RWPE1 (cell line): Measurements from ENCODE around the gene ALDH1L1.
A peak's percentile ranks its signal among the peaks of the same experiment; 100 is the strongest.

Source experiments
- CTCF ChIA-PET: fragments of 350-600 bp; sonication (Branson Sonifier 250); formaldehyde crosslinking; extraction: SDS; loops from one replicate; lab custom pipeline; 2021; lab: Yijun Ruan, JAX
- POLR2A ChIA-PET: fragments of 400-600 bp; formaldehyde crosslinking; extraction: SDS; loops from one replicate; lab custom pipeline; 2020; ENCODE audit warnings: antibody characterized with exemption; ENCODE audit not compliant: low non-redundant PET; lab: Yijun Ruan, JAX
- DNase-seq: peaks from one replicate; pipeline ENCODE4 v3.0.0; 2012; ENCODE audit warnings: low spot score
- H3K27ac ChIP-seq: fragments of 450-650 bp; 2 replicates; pipeline ENCODE4 v1.5.1; 2017
- TF ChIP-seq, protein P1 (sequence below): fragments of 450-650 bp; conservative IDR thresholded peaks from 2 replicates; pipeline ENCODE4 v1.5.1; 2017; ENCODE audit warnings: low read depth, mild to moderate bottlenecking

ALDH1L1 gene

GRCh38 chr3:126060613-126061145 lies 119.7 kb downstream of the ALDH1L1 start:
- H3K27ac ChIP-seq: no peak overlapping the region
- ChIA-PET CTCF (no interaction called here), POLR2A (no interaction called here)
- DNase-seq: no peak
- TF ChIP-seq, protein P1, sequence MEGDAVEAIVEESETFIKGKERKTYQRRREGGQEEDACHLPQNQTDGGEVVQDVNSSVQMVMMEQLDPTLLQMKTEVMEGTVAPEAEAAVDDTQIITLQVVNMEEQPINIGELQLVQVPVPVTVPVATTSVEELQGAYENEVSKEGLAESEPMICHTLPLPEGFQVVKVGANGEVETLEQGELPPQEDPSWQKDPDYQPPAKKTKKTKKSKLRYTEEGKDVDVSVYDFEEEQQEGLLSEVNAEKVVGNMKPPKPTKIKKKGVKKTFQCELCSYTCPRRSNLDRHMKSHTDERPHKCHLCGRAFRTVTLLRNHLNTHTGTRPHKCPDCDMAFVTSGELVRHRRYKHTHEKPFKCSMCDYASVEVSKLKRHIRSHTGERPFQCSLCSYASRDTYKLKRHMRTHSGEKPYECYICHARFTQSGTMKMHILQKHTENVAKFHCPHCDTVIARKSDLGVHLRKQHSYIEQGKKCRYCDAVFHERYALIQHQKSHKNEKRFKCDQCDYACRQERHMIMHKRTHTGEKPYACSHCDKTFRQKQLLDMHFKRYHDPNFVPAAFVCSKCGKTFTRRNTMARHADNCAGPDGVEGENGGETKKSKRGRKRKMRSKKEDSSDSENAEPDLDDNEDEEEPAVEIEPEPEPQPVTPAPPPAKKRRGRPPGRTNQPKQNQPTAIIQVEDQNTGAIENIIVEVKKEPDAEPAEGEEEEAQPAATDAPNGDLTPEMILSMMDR: no peak

GRCh38 chr3:126058666-126059065 lies 121.7 kb downstream of the ALDH1L1 start:
- TF ChIP-seq, protein P1: no peak
- peak overlapping the region; percentile 84 for H3K27ac ChIP-seq
- ChIA-PET CTCF (interaction anchor here (0.7 kb wide), 1 partner anchor 85 kb away, joined by 3 read pairs; no protein-coding TSS in a partner anchor), POLR2A (no interaction called here)
- DNase-seq: no peak

GRCh38 chr3:126057936-126058335 lies 122.5 kb downstream of the ALDH1L1 start:
- CTCF ChIA-PET: no interaction called here
- TF ChIP-seq, protein P1: no peak
- POLR2A ChIA-PET: no interaction called here
- no peak for DNase-seq
- H3K27ac ChIP-seq: peak overlapping the region; percentile 84

DNA sequence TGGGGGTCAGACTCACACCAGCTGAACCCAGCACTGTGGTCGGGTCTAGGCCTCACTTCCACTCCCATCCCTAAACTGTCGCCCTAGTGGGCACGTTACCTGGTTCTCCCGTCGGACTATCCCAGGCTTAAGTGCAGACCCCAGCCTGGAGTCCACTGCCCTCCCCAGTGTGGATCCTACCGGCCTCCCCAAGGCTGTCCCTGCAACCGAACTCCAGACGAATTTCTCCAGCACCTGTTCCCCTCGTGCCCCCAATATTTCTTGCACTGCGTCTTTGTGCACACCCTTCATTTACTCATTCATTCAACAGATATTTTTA lies 122.9 kb downstream of the ALDH1L1 start:
- peak overlapping the region; percentile 84 for H3K27ac ChIP-seq
- CTCF ChIA-PET: no interaction called here
- TF ChIP-seq, protein P1: no peak
- POLR2A ChIA-PET: no interaction called here
- no peak for DNase-seq

GRCh38 chr3:126056681-126057500 lies 123.5 kb downstream of the ALDH1L1 start:
- DNase-seq: peak; percentile 55
- ChIA-PET CTCF (no interaction called here), POLR2A (no interaction called here)
- H3K27ac ChIP-seq: peak overlapping the region; percentile 84
- TF ChIP-seq, protein P1: no peak

DNA sequence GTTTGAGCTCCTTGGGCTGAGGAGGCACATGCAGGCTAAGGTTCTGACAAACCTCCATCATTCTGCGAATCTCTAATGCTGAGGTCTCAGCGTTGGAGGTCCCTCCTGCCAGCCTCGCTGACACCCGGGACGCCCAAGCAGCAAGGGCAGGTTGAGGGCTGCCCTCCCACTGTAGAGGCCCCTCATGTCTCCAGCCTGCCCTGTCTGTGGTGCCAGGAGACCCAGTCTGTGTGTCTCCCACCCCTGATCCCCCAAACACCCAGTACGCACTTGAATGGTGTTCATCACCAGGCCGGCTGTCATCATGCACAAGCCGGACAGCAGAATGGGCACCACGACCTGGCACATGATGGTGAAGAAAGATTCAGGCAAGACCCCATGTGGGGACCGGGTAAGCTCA lies 124.3 kb downstream of the ALDH1L1 start:
- POLR2A ChIA-PET: no interaction called here
- no peak for DNase-seq
- TF ChIP-seq, protein P1: no peak
- CTCF ChIA-PET: interaction anchor here (0.6 kb wide), 1 partner anchor 367 kb away, joined by 4 read pairs; no protein-coding TSS in a partner anchor
- peak overlapping the region; percentile 84 for H3K27ac ChIP-seq
